Hindlimb muscle (tissue), 1 donor: ENCODE measurements around the gene PBX1. TPM values are rescaled to one million over a fixed set of nuclear protein-coding genes. Genes with fewer than 3 reads are reported as not detected.

Source experiments
- DNase-seq: peaks from one replicate; pipeline ENCODE4 v3.0.0-alpha.2; 2013
- polyA plus RNA-seq: library from polyadenylated mRNA; unstranded; fragments of 120-200 nt; gene quantifications from one replicate; pipeline ENCODE4 v1.2.1, GENCODE V29; 2013; ENCODE audit not compliant: insufficient read length

The PBX1 gene
- polyA plus RNA-seq, 1 donor, result 55.4 TPM

- DNase-seq, result no peak
Measured at GRCh38 chr1:164731161-164731876, 172.3 kb downstream of the PBX1 start.

GRCh38 chr1:164733070-164733469, 174.1 kb downstream of the PBX1 start:
- no peak for DNase-seq

DNA sequence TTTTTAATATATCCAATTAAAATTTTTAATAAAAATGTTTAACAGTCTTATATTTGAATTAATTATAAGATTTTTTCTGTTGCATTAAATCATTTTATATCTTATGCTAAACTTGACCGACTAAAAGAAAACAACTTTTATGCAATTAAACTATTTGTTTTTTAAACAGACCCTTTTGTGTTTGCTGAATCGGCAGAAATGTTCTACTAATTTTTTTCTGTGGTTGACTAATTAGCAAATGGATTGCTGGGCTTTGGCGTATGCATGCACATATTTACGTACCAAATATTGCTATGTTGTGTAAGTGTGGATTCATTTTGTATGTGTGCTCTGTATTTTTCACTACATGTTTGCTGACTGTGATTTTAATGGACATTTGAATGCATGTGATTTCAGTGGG, 174.8 kb downstream of the PBX1 start:
- DNase-seq, result no peak

DNA sequence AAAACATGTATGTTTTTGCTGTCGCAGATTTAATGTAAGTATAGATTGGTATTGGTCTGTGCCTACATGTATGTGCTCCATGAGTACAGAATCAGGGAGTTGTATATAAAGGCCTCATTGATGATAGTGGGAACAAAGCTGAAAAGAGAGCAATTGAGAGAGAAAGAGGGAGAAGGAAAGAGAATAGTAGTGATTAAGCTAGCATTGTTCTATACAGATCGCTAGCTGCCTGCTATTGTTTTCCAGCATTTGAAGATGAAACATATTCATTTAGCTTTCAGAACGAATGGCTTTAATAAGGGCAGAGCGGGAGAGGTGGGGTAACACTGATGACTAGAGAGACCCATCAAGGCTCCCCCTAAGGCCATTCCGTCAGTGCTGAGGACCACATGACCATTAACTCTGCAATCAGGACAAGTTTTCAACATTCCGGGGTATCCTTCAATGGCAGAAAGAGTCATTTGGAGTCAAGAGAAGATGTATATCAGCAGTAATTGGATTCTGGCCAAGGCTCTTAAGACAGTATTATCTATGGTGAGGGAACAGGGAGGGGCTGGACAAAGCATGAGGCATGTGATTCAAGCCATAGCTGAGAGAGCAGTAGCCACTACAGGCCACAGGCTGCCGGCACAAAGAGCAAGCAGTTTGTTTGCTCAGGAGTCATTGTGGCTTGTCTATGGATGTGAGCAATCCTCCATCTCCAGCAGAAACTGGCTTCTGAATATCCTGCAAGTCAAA, 176.5 kb downstream of the PBX1 start:
- no peak for DNase-seq

DNA sequence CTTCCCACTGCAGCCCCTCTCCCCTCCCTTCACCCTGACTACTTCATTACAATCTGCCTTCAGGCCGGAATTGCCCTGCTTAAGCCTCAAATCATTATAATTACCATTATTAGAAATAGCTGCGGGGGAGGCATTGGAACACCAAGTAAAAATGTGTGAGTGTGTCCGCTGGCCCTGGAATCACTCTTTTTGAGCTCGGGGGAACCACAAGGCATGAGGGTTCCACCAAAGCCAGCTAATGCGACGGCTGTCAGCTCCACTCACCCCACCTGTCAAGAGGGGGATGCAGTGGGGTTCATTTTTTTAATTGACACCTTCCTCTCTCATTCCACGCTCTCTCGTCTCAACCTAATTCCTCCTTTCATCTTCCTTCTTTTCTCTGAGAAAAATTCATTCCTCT, 177.2 kb downstream of the PBX1 start:
- DNase-seq, result no peak

DNA sequence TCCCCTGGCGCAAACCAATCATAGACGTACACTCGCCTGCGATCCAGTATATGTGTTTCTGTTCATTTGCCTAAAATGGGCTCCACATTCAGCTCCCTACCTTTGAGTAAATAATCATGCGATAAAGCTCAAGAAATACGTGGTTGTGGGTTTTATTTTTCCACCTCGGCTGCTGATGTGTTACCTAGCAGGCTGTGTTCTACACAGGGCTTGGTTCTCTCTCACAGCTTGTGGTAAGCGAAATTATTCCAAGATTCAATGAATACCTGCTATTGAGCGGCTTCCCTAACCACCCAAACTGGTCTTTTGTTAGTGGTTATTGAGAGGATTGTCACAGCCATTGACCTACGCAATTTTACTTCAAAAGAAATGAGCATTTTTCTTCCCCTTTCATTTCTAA, 180.2 kb downstream of the PBX1 start:
- no peak for DNase-seq

GRCh38 chr1:164740000-164740526, 181.1 kb downstream of the PBX1 start:
- DNase-seq, result no peak

DNA sequence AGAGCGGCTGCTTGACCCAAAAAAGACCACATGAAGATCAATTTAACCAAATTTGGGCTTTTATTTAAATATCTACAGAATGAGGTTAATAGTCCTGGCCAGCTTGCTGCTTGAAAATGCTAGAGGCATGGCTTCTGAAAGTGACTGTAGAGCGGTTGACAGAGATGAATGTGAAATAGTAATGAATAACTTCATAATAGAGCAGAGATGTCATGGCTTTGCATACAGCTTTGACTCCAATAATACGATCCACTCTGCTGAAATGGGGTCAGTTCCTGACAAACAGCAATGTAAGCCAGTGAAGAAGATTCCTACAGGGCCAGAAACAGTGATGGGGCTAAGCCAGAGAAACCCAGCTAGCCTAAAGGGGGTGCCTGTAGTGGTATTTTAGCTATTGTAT, 183.8 kb downstream of the PBX1 start:
- no peak for DNase-seq

- no peak for DNase-seq
Measured at GRCh38 chr1:164743976-164744375, 185.0 kb downstream of the PBX1 start.

GRCh38 chr1:164745736-164746135, 186.8 kb downstream of the PBX1 start:
- no peak for DNase-seq

GRCh38 chr1:164746632-164747031, 187.6 kb downstream of the PBX1 start:
- DNase-seq, result no peak

DNA sequence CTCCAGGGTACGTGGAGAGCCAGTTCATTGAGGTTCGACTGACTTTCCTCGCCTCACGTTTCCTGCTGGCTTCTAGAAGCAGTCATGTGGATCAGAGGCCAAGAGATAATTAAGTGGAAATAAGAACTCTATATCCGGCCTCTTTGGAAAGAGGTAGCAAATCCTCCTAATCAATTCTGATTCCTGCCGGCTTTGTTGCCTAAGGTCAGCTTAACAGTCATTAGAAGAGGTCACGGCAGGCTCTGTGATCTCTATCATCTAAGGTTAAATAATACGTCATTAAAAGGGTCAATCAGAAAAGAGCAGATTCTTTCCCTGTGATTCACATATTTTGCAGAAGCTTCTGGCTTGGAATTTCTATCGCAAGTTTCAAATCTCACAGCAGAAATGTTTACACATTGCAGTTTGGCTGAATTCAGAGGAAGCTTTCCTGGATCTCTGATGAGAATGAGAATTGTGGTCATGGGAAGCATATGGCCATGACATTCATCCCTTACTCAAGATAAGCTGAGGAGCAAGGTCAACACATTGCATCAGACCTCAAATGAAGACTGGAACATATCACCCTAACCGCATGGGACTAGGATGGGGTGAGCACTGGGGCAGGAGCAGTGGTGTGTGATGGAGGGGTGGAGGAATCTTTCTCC, 189.4 kb downstream of the PBX1 start:
- no peak for DNase-seq

GRCh38 chr1:164753521-164754077, 194.6 kb downstream of the PBX1 start:
- DNase-seq, result no peak

DNA sequence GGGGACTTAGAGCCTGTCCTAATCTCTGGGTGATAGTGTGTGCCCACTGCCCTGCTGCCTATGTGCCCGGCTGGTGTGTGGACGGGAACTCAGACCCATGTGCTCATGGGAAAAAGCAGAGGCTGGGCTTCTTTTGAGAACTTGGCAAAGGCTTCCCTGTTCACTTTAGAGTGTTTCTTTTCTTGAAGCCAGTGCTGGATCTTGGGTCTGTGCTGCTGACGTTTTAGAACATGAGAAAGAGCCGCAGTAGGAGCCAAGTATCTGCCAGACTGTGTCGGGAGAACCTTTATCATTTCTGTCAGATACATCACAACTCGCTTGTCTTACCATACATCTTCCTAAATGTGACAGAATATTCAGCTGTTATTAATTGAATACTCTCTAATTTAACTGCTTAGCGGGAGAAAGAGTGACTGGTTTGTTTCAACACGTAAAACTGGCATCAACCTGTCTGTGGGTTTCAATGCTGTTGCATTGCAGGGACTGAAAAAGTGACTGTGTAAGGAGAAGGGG, 195.2 kb downstream of the PBX1 start:
- no peak for DNase-seq

GRCh38 chr1:164755690-164756089, 196.7 kb downstream of the PBX1 start:
- no peak for DNase-seq

DNA sequence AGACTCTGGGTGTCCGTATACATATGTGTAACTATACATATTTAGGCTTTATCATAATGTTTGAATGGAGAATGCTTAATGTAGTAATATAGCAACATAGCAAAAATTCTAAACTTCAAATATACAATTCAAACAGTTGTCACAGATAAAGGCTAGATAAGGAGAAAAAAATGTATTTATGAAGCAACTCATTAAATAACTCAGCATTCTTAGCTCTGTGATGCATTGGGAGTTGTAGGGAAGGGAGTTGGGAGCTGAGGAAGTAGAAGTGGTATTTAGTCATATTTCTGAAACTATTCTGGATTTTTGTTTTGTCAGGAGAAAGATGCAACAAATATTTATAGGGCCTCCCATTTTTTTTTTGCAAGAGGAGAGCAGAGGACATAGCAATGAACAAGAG, 197.8 kb downstream of the PBX1 start:
- DNase-seq, result no peak

DNA sequence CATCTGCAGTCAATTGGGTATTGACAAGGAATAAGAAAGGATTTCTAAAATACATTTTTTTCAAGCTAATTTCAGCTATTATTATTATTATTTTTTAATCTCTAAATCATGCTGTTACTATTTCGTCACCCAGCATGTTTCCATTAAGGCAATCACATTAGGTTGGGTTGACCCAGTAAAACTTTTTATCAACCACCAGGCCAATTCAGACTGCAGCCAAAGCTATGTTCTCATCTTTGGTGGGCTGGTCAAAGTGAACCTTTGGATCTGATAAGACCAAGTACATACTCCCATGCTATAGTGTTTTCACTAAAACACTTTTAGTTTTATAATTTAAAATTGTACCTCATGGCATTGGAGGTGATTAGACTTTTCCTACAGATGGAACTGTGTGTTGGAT, 198.6 kb downstream of the PBX1 start:
- DNase-seq, result no peak

GRCh38 chr1:164759144-164759920, 200.3 kb downstream of the PBX1 start:
- DNase-seq, result no peak

DNA sequence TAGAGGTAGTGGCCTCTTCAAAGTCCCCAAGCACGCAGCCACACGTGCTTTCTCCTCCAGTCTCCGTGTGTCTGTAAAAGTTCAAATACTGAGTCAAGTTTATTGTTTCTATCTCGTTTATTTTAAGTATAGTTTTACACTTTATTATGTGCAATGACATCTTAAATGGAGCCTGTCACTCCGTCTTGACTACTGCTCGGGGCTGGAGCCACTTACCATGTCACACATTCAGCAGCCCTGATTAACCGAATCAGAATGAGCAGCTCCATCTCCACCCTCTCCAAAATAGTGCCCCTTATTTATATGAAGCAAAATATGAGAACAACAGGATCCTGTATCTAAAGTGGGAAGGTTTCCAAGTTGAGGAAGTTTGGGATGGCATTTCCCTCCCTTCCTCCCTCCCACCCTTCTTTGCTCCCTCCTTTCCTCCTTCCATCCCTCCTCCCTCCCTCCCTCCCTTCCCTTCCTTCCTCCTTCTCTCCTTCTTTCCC, 201.0 kb downstream of the PBX1 start:
- DNase-seq, result no peak

- no peak for DNase-seq
Measured at GRCh38 chr1:164760569-164760968, 201.6 kb downstream of the PBX1 start.

DNA sequence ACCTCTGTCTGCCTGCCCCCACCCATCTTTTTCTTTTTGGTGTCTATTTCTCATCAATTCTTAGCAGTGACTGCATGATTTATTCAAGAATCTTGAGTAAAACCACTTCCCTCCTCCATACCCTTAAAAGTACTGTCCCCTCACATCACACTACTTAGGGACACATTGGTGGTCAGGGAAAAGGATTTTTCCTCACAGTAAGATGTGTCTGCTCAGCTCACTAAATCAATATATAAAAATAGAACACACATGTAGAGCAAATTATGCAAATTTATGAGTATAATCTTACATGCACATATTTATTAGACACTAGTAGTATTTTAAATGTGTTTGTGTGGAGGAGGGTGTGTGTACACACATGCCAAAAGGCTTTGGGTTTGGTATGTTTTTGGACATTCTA, 202.0 kb downstream of the PBX1 start:
- no peak for DNase-seq

DNA sequence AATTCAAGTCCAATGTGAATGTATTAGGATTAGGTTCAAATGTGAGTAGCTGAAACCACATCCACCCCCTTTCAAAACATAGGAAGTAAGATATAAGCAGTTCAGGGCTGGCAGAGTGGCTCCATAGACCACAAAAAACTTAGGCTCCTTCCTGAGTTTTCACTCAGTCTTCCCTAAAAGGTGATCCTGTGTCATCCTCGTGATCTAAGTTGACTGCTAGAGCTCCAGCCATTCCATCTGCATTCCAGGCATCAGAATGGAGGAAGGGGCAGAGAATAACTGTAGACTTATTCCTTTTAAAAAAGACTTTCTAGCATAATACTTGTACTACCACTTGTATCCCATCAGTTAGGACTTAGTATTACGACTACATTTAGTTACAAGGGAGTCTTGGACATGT, 204.1 kb downstream of the PBX1 start:
- DNase-seq, result no peak
